Measurements from ENCODE around the gene PWWP2B.

PWWP2B gene

DNA sequence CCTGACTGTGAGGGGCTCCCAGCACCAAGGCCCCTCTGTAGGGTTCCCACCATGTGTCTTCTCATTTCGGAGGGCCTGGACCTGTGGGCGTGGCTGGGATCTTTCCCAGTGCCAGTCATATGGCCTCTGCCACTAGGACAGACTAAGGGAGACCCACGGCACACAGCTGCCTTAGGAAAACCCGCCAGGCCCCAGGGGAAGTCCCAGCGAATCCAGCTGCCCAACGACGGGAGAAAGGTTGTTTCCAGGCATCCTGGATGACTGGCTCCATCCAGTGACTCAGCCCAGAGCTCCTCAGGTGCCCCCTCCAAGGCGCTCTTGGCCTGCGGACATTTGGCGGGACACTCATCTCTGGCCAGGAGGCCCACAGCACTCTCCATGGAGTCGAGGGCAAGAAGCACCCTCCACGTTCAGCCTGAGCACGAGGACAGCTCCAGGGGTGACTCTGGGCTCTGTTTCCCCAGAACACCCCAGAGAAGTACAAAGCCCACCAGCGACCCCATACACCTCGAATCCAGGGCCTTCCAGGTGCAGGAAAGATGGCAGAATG lies 39.9 kb downstream of the PWWP2B start:
- Mint-ChIP-seq H3K36me3 (ENCODE audit: low read depth) (no peaks in the 10 kb centered on the region), H3K9me3 (no peaks in the 10 kb centered on the region), H3K27me3 (ENCODE audit: low read depth, poor library complexity) (peaks cover 9% of the 10 kb centered on the region), H3K27ac (no peak overlapping the region), H3K4me1 (peaks cover 33% of the 10 kb centered on the region), H3K4me3 (no peak overlapping the region)
- no peak for DNase-seq
- TF ChIP-seq, protein P1, sequence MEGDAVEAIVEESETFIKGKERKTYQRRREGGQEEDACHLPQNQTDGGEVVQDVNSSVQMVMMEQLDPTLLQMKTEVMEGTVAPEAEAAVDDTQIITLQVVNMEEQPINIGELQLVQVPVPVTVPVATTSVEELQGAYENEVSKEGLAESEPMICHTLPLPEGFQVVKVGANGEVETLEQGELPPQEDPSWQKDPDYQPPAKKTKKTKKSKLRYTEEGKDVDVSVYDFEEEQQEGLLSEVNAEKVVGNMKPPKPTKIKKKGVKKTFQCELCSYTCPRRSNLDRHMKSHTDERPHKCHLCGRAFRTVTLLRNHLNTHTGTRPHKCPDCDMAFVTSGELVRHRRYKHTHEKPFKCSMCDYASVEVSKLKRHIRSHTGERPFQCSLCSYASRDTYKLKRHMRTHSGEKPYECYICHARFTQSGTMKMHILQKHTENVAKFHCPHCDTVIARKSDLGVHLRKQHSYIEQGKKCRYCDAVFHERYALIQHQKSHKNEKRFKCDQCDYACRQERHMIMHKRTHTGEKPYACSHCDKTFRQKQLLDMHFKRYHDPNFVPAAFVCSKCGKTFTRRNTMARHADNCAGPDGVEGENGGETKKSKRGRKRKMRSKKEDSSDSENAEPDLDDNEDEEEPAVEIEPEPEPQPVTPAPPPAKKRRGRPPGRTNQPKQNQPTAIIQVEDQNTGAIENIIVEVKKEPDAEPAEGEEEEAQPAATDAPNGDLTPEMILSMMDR (IDR thresholded peaks at IDR 0.05): no peak

DNA sequence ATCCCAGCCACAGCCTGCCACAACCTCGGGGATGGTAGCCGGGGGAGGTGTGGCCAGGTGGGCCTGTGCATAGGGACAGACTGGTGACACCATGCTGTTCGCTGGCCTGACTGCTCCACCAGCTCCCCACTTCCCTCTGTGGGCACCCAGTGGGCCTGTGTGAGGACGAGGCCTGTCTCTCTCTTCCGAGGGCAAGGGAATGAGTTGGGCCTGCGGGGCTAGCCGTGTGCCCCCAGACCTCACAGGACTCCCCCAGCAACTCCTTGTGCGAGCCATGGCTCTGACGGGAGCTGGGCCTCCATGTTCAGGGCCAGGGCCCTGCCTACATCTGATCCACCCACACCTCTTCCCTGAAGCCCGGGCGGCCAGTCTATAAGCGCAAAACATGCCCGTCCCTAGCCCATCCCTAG lies 40.5 kb downstream of the PWWP2B start:
- peaks cover 34% of the 10 kb centered on the region for H3K4me1 Mint-ChIP-seq
- H3K4me3 Mint-ChIP-seq: no peak overlapping the region
- H3K27me3 Mint-ChIP-seq (ENCODE audit: low read depth, poor library complexity): peaks cover 9% of the 10 kb centered on the region
- DNase-seq: no peak
- H3K9me3 Mint-ChIP-seq: no peaks in the 10 kb centered on the region
- no peaks in the 10 kb centered on the region for H3K36me3 Mint-ChIP-seq (ENCODE audit: low read depth)
- TF ChIP-seq, protein P1 (IDR thresholded peaks at IDR 0.05): no peak
- no peak overlapping the region for H3K27ac Mint-ChIP-seq

DNA sequence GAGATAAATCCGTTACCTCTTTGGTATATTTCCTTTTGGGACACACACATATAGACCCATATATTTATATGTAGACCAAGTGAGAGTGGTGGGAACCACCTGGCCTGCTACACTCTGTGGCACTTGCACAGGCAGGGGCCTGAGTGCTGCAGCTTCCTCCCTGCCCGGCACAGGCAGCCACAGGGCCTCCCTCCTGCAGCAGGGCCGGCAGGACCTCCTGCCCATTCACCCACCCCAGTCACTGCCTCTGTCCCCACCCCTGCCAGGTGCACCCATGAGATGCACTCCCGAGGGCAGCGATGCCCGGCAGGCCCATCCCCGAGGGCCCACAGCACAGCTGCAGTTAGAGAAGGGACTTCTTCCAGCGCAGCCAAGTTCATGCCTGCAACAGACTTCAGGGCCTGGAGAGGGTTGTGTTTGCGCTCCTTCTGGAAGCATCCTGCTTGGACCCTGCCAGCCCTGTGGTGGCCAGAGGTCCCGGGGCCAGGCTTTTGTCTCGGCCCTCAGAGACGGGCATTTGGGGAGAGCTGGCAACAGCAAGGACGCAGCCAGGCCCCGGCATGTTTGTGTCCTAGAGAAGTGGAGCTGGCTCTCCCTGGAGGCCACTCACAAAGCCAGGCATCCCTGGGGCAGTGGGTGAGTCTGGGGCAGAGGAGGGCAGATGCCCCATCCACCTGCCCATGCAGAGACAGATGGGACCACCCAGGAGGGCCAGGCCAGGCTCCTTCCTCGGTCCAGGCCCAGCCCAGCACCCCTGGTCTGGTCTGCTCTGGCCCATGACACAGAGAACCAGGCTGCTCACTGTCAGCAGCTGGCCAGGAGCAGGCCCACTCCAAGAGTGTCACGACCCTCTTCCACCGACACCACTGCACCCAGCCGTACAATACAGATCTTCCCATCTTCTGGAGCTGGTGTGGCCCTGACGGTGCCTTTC lies 41.4 kb downstream of the PWWP2B start:
- Mint-ChIP-seq H3K27me3 (ENCODE audit: low read depth, poor library complexity) (peaks cover 9% of the 10 kb centered on the region), H3K9me3 (no peaks in the 10 kb centered on the region), H3K4me3 (no peak overlapping the region), H3K36me3 (ENCODE audit: low read depth) (no peaks in the 10 kb centered on the region), H3K27ac (peak overlapping the region; percentile 61), H3K4me1 (peaks cover 31% of the 10 kb centered on the region)
- DNase-seq: no peak
- TF ChIP-seq, protein P1 (IDR thresholded peaks at IDR 0.05): no peak

GRCh38 chr10:132439025-132439388 lies 42.0 kb downstream of the PWWP2B start:
- H3K4me1 Mint-ChIP-seq: peaks cover 31% of the 10 kb centered on the region
- no peak overlapping the region for H3K4me3 Mint-ChIP-seq
- H3K27me3 Mint-ChIP-seq (ENCODE audit: low read depth, poor library complexity): peaks cover 9% of the 10 kb centered on the region
- H3K9me3 Mint-ChIP-seq: no peaks in the 10 kb centered on the region
- H3K27ac Mint-ChIP-seq: peak overlapping the region; percentile 61
- TF ChIP-seq, protein P1 (IDR thresholded peaks at IDR 0.05): no peak
- DNase-seq: no peak
- H3K36me3 Mint-ChIP-seq (ENCODE audit: low read depth): no peaks in the 10 kb centered on the region

DNA sequence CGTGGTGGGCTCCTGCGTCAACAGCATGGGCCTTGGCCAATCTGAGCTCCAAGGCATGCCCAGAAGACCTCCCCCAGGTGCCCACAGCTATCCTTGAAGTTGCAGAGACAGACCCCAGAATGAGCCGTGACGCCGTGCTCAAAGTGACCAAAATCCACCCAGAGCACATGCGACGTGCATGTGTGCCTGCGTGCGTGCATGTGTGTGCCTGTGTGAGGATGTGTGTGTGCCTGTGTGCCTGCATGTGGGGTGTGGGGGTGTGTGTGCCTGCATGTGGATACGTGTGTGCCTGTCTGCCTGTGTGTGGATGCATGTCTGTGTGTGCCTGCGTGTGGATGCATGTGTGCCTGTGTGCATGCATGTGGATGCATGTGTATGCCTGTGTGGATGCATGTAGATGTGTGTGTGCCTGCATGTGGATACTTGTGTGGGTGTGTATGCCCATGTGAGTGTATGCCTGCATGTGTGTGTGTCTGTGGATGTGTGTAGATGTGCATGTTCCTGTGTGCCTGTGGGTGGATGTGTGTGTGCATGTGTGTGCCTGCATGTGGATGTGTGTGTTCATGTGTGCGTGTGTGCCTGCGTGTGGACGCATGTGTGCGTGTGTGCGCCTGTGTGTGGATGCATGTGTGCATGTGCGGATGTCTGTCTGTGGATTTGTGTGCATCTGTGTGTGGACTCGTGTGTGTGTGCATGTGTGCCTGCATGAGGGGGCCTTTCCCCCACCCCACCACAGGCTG lies 42.6 kb downstream of the PWWP2B start:
- Mint-ChIP-seq H3K4me1 (peaks cover 31% of the 10 kb centered on the region), H3K27ac (peak overlapping the region; percentile 87), H3K27me3 (ENCODE audit: low read depth, poor library complexity) (peaks cover 9% of the 10 kb centered on the region), H3K36me3 (ENCODE audit: low read depth) (no peaks in the 10 kb centered on the region), H3K4me3 (no peak overlapping the region), H3K9me3 (no peaks in the 10 kb centered on the region)
- no peak for DNase-seq
- TF ChIP-seq, protein P1 (IDR thresholded peaks at IDR 0.05): no peak

Measured in nephron progenitor cell (in vitro differentiated cells).